Globus pallidus (tissue), 1 donor: ENCODE results near the gene TNFSF15.

Experiments used
- DNase-seq: peaks from one replicate; pipeline ENCODE4 v3.0.0-alpha.2; 2015; ENCODE audit warnings: low spot score

The TNFSF15 gene

GRCh38 chr9:114787781-114788498 lies 17.9 kb downstream of the TNFSF15 start:
- no peak for DNase-seq

DNA sequence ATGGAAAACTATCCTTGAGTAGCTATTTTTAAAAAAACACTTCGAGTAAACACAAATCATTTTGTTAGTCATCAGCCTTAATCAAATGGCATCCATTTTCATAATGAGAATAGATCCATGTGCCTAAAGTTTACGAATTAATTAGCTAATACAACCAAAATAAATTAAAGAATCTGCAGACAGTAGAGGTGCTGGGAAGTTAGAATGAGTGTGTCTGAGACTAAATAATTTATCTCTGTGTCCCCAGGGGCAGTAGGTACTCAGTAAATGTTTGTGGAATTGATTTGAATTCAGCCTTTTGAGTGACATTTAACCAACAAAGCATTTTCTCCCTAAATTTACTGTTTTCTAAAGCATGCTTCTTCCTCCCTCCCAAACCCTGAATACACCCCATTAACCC lies 18.6 kb downstream of the TNFSF15 start:
- DNase-seq: no peak

GRCh38 chr9:114785866-114786650 lies 19.8 kb downstream of the TNFSF15 start:
- no peak for DNase-seq

GRCh38 chr9:114784721-114785279 lies 21.0 kb downstream of the TNFSF15 start:
- DNase-seq: no peak

DNA sequence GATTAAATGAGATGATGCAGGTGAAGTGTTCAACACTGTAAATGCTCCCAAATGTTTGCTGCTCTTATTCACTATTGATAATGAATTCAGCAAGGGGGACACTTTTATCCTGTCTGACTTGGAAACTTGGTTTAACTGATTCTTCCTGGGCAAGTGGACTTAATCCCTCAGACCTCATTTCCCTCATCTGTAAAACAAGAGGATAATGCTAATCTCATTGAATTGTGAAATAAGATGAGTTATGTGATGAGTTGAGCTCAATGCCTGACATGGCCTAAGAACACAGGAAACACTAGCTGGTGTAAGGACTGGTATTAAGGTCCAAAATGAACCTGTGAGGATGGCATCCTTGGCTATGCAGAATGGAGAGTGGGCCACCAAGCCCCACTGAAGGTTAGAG lies 23.3 kb downstream of the TNFSF15 start:
- no peak for DNase-seq

GRCh38 chr9:114779352-114779845 lies 26.4 kb downstream of the TNFSF15 start:
- DNase-seq: no peak

GRCh38 chr9:114777821-114778609 lies 27.8 kb downstream of the TNFSF15 start:
- DNase-seq: no peak

DNA sequence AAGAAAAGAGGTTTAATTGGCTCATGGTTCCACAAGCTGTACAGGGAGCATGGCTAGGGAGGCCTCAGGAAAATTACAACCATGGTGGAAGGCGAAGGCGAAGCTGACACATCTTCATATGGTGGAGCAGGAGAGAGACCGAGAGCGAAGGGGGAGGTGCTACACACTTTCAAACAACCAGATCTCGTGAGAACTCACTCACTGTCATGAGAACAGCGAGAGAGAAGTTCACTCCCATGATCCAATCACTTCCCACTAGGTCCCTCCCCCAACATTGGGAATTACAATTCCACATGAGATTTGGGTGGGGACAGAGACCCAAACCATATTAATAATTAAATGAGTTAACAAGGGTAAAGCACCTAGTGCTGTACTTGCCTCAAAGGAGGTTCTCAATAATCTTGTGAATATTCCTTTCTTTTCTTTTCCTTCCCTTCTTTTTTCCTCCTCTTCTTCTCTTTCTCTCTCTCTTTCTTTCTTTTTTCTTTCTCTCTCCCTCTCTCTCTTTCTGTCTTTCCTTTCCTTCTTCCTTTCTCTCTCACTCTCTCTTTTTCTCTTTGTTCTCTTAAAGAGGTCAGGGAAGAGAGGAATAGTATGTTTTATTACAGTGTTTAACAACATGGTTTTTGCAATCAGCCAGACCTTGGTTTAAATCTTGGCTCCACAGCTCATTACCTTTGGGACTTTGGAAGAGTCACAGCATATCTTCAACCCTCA lies 29.0 kb downstream of the TNFSF15 start:
- no peak for DNase-seq

DNA sequence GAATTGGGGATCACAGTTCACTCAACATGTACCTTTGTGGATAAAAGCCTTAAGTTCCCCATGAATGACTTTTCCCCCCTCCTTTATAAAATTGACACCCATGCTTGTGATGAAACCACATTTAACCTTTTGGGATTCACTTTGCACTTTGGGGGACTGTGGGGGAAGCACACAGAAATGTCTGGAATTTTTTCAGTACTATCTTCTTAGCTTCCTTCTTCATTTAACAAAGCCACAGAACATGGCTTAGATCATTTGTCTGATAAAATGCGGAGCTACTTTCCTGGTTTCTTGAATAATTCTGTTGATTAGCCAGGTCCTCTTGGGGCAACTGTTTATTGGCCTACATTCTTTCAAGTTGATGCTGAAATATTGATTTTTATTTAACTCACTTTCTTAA lies 29.9 kb downstream of the TNFSF15 start:
- no peak for DNase-seq

DNA sequence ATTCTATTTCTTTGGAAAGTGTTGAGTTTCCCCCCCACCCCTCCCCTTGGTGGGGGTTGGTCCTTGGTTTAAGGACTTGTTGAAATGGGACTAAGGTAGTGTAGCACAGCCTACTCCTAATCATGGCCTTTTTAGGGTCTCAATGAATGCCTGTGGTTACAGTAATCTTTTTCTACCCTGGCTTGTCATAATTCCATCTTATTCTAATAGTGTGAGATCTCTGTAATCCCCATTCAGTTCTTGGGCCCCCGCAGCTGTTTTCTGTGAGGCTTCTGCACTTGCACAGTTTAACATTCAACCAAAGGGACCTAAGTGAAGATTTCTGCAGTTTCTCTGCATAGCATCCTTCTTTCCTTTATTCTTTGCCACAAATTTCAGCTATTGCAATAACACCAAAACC lies 30.7 kb downstream of the TNFSF15 start:
- DNase-seq: no peak

- DNase-seq: no peak
Measured at GRCh38 chr9:114774524-114774923, 31.3 kb downstream of the TNFSF15 start.

- DNase-seq: no peak
Measured at GRCh38 chr9:114771889-114772288, 34.0 kb downstream of the TNFSF15 start.

- DNase-seq: no peak
Measured at GRCh38 chr9:114770991-114771390, 34.8 kb downstream of the TNFSF15 start.

DNA sequence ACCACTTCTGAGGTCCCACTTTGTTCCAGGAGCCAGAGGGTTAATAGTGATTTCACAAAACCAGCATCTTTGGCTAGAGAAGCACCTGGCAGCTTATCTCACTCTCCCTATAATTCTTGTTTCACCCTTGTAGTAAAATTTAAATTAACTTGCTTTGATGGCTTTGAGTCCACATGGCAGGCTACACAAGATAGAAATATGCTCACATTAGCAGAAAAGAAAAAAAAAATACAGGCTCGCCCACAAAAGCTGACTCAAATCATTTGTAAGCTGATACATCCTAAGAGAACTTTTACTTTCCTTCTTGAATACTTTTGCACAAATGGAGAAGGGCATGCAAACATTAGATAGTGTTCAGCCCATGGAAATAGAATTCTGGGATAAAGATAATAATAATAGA lies 36.2 kb downstream of the TNFSF15 start:
- no peak for DNase-seq

GRCh38 chr9:114763220-114763619 lies 42.6 kb downstream of the TNFSF15 start:
- DNase-seq: no peak

- no peak for DNase-seq
Measured at GRCh38 chr9:114761523-114761922, 44.3 kb downstream of the TNFSF15 start.

GRCh38 chr9:114759512-114760341 lies 46.1 kb downstream of the TNFSF15 start:
- no peak for DNase-seq

DNA sequence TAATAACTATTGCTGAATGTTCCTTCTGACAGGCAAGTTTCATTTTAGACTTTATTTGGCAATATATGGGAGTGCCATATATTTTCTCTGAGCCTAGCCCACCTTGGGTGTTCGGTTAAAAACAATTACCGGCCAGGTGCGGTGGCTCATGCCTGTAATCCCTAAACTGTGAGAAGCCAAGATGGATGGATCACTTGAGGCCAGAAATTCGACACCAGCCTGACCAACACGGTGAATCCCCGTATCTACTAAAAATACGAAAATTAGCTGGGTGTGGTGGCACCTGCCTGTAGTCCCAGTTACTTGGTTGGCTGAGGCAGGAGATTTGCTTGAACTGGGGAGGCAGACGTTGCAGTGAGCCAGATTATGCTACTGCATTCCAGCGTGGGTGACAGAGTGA lies 47.9 kb downstream of the TNFSF15 start:
- DNase-seq: no peak

DNA sequence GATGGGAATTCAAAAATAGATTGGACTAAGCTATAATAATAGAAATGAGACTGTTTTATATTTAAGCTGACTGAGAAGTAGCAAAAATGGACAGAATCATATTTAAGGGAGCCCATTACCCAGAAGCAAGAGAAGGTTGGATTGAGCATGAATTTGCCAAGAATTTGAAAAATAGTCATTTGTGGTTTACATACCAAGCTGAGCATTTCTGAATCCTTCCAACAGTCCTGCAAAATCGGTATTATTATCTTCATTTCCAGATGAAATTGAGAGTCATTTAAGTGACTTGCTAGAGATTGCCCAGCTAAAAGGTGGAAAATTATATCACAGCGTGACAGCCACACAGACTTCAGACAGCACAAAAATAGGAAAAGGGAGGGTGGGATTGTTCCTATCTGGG lies 48.4 kb downstream of the TNFSF15 start:
- DNase-seq: no peak

DNA sequence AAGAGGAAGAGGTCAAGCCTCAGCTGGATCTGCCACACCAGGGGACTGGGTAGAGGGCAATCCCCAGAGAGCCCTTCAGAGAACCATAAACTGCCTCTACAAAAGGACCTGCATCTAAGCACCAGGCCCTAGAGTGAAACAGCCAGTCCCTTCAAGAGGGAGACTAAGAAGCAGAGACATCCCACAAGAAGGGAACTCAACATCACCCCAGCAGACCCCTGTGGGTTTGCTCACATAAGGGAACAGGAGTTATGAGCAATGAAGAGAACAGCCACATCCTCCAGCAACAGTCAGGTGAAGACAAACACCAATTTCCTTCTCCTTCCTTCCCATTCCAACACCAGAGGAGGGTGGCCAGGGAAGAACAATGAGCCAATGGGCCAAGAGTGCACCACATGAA lies 48.9 kb downstream of the TNFSF15 start:
- DNase-seq: no peak

GRCh38 chr9:114754581-114754980 lies 51.3 kb downstream of the TNFSF15 start:
- DNase-seq: no peak
